GM10847 (cell line): ENCODE measurements around the gene GRB10.

Experiments
- POLR2A ChIP-seq: IDR thresholded peaks from 2 replicates; pipeline ENCODE4 v1.6.1; 2011; ENCODE audit not compliant: insufficient read length; ENCODE audit errors: extremely low read depth

The GRB10 gene

DNA sequence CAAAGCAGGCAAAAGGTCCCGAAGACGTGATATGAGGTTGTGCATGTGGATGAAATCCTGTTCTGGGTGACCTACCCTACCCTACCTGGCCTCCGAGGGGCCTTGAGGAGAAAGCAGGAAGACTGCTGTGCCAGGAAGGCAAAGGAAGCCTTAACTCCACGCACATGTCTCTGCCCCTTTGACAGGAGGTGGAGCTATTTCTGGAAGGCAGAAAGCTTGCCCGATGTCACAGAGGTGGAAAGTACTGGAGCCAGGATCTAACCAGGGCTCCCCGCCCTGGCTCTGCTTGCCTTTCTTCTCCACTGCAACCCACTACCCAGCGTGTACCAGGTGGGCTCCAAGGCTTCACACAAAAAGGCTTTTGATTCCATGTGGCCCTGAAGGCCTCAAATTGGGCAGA lies 151.1 kb downstream of the GRB10 start:
- TF ChIP-seq POLR2A: no peak

DNA sequence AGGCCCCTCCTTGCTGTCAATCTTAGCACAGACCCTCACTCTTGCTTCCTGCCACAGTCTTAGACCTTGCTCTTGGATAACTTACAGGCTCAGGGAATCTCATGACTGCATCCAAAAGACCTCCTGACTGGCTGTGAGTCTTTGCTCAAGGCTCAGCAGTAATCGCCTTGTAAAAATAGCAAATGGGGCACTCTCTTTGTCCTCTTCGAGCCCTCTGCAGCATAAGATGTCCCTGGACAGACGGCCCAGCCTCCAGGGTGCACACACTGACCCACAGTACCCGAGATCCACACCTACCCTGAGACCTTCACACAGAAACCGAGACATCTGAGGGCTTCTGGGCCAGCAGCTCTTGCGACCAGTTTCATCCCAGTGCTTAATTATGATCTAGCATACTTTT lies 151.6 kb downstream of the GRB10 start:
- no peak for TF ChIP-seq POLR2A

DNA sequence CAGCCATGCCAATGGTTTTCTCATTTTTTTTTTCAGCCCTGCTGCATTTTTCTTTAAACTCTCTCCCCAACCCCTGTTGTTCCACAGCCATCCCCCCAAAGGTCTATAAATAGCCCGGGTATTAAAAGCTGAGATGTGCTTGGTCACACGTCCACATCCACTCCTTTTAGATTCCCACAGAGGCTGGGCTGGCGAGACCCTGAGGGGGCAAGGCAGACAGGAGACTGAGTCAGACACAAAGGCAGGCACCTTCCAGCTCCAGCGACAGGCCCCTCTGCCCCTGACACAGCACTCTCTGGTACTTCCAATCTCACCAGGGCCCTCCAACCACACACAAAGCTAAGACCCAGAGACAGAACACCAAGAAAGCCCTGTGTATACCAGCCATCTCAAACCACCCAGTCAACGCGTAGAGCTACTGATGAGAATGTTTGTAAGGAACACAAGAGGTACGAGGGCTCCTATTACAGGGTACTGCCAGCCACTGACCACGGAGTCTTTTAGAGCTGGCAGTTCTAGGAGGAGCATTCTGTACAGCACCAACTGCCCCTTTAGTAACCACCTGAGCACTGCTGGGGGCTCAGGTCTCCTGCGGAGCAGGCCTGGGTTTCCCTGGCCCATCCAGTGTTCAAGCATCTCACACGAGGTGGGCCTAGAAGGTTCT lies 153.3 kb downstream of the GRB10 start:
- no peak for TF ChIP-seq POLR2A

DNA sequence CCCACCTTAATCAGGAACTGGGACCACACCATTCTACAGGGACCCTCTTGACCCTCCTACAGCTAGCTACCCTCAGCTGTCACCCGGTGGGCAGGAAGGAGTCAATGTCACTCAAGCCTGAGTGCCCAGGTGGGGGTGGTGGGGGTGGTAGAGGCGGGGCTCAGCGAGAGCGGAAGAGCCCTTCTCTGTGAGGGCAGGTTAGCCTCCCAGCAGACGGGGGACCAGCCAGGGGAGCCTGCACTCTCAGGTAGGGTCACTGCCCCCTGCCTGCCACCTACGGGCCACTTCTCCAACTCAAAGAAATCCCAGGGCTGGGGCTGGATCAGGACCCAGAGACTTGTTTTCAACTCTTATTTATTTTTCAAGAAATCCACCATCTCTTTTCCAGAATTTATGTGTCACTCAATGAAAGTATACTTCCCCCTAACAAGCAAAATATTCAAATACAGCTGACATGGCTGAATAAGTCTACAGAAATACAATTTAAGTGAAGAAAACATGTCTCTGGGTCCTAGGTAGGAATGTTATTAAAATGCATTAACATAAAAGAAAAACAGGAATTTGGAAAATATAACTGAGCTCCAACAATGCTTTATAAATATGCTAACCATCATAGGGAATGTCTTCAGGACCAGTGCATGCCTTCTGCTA lies 154.1 kb downstream of the GRB10 start:
- no peak for TF ChIP-seq POLR2A

DNA sequence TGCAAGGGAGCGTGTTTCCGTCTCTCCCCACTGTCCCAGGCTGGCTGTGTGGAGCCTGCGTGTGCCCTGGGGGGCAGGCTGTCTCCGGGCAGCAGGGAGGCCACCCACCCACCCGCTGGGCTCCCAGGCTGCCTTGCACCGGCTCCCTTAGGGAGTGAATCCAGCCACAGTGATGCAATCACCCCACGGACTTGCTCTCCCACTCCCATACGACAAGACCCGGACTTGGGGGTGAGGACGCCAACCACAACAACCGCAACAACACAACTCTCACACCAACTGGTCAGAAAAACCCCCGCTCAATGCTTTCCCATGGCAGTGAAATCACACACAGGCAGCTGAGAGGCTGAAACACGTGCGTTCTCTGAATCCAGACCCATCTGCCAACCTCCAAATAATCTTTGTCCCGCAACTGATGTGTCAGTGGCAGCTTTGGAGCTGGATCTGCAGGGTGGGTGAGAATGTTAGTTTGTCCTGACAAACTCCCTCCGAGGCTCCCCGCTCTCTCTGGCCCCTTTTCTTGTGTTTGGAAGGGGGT lies 154.8 kb downstream of the GRB10 start:
- TF ChIP-seq POLR2A: no peak

DNA sequence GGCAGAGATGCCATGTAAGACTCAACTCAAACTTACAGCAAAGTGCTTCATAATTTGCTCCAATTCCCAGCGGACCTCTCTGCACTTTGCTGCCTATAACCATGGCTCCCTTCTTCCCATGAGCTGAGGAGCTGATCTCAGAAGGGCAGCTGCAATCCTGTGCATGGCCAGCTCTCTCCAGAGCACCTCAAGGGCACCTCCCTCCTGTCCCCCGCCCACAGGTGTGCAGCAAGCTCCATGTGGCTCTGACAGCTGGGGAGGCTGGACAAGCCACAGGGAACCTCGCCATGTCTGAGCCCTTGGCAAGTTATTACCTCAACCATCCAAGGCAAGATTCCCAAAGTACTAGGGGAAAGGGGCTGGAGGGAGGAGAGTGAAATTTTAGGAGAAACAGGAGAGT lies 156.4 kb downstream of the GRB10 start:
- TF ChIP-seq POLR2A: no peak

DNA sequence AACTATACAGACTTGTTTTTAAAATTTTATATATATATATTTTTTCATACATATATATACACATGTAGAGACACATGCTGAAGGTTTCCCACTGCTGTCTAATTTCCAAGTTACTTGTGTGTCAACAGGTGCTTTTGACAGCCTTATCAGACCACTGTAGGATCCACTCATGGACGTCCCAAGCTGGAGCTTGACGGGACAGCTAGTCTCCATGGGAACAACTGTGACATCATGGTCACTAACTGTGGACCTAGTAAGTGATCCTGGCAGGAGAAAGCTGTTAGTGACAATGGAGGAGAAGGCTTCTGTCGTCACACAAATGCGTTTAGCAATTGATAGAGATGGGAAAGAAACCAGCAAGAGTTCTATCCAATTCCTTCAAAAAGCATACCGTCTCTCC lies 157.3 kb downstream of the GRB10 start:
- no peak for TF ChIP-seq POLR2A

DNA sequence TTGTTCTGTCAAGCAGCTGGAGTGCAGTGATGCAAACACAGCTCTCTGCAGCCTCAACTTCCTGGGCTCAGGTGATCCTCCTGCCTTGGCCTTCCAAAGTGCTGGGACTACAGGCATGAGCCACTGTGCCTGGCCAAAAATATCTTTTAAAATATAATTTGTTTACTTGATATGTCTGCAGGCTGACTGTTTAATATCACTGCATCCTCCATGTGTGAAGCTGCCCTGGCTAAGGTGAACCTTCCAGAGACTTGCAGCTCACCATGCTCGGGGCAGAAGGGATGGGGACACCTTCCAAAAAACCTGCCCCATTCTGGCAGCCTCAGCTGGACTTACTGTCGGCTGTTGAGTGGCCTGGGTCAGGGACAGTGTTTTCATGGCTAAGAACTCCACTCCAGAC lies 159.9 kb downstream of the GRB10 start:
- TF ChIP-seq POLR2A: no peak

DNA sequence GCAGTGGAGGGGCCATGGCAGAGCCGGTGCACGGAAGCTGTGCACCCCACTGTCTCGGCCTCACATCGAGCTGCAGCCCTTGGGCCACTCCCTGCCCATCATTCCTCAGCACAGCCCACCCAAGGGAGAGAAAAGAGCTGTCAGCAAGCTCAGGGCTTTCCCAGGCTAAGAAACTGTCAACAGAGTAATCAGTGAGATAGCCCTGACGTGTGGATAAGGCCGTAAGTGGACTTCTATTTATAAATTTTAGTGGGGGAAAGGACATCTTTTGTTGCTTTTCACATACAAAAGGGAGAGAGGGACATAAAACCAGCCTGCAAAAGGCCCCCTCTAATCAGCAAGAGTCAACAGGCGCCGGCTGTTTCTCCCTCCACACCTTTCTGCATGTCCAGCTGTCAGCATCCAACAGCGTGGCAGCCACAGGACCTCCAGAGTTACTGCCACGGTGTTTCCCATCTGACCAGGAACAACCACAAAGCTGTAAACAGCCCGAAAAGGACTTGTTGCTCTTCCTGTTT lies 160.7 kb downstream of the GRB10 start:
- TF ChIP-seq POLR2A: no peak

DNA sequence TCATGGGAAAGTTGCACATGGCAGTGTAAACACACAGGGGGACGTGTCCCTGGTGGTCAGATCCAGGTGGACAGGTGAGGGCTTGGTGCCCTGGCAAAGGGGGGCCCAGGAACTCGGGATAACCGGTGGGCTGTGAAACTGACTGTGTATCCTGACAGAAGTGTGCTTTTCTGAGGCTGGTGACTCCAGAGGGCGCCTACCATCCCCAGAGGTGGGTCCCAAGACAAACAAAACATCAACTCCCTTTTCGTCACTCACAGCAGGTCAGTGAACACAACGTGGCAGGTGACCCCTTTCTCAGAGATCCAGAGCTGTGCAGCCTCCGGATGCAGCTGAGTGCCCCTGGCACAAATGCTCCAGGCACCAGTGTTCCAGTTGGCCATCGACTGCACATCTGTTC lies 161.5 kb downstream of the GRB10 start:
- TF ChIP-seq POLR2A: no peak

DNA sequence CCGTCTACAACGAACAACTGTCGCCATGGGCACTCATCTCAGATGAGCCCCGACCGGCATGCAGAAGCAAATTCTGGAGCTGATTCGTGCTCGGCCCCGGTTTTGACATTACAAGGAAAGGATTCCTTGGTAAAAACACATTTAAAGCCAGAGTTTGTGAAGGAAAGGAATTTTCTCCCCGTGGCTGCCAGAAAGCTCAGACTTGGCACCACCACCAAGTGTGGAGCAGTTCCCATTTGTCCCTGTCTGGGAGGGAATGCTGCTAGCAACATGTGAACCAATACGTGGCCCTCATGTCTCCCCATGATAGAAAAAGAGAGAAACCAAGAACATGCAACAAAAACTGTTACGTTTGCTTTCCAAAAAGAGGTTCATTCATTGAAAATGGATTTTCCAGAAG lies 162.3 kb downstream of the GRB10 start:
- no peak for TF ChIP-seq POLR2A

DNA sequence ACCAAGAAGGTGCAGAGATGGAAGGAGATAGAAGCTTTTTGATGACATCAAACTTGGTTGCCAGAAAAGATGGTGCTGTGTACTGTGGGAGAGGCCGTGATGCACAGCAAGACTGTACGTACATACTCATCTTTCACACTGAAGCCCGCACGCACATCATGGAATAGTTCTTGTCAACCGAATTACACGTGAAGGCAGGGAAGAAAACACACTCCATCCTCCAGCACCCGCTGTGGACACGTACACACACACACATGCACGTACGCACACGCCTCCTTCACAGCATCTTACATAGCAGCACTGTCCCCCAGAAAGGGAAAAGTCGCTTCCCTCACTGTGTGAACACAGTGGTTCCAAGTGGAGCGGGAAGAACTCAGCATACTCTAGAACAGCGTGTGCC lies 163.0 kb downstream of the GRB10 start:
- no peak for TF ChIP-seq POLR2A

DNA sequence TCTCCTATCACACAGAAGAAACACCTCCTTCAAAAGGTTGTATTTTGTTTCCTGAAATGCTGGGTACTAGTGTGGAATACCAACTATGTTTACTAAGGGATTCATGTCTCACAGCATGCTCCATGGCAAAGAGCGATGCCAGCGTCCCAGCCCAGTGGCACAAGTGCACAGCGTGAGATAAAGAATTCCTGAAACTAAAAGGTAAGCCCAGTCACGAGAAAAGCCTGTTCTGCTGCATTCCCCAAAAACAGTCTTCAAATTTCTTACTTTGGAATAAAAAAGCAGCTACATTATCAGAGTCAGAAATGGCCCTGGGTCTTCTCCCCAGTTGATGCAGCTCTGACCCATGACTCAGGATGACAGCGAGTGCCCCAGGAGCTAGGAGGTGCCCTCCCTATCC lies 164.4 kb downstream of the GRB10 start:
- TF ChIP-seq POLR2A: no peak

DNA sequence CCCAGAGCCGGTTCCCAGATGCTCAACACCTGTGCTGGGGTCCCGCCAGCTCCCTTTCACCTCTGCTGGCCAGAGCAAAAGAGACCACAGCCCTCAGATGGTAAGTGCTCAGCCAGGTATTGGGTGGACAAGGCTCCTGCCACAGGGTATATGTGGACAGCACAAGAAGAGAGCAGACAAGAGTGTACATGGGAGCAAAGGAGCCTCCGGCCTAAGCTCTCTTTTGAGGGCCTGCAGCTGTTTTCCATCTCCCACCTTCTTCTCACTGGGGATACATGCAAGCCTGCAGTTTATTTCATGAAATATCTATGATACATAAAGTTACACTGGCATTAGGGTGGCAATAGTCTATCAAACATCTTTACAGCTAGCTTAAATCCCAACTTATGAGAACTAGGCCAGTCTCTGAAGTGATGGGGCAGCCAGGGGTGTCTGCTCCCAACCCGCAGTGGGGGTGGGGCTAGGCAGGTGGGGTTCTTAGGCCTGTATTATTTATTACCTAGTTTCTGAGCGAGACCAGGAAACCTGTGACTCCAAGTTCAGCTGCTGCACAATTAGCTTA lies 167.1 kb downstream of the GRB10 start:
- TF ChIP-seq POLR2A: no peak

DNA sequence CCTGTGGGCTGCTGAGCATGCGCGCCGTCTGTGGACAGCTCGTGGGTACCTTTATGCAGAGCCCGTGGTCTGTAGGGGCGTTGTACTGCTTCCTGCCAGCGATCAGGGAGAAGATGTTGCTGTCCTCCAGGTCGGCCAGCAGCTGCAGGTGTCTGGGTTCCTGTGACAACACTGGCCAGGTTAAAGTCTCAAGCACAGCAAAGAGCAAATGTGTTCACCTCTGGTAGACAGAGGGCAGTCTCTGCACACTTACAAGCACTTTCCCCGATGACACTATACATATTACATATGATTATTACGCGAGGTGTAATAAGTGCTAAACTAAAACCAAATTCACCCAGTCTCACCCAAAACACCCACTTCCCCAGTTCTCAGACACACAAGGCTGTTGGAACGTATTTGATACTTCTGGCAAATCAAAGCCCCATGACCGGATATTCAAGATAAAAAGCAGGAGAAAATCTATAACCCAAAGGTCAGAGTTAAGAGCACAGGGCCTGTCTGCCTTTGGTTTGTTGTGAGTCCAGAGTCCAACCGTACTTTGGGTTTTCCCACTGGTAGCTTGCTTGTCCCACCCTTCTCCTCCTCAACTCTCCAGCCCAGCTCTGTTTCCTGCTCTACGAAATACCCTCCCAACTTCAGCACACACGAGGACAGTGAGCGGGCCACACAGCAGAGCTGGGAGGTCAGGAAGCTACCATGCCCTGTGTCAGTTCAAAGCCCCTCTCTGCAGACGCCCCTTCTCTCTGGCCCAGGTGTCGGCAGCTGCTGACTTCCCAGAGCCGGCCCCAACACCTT lies 167.8 kb downstream of the GRB10 start:
- TF ChIP-seq POLR2A: no peak
